Activated CD8-positive, alpha-beta memory T cell treated with anti-CD3 and anti-CD28 coated beads, Interleukin-2, amount 50 U/mL, for 24 hours (primary cell): ENCODE results near the gene WASHC4.
"Not testable (repeated sequence)": the region's sequence is repeated elsewhere in the genome, so short reads cannot be mapped to it uniquely, and the experiment has no call there.

Experiments used
- DNase-seq: peaks from one replicate; pipeline ENCODE4 v3.0.0-alpha.2; 2020; ENCODE audit errors: extremely low read depth

WASHC4 gene

GRCh38 chr12:105162174-105162573, 54.6 kb downstream of the WASHC4 start:
- DNase-seq = no peak

GRCh38 chr12:105164068-105164467, 56.5 kb downstream of the WASHC4 start:
- no peak for DNase-seq

GRCh38 chr12:105166736-105167135, 59.2 kb downstream of the WASHC4 start:
- DNase-seq = no peak

- DNase-seq = no peak
These were observed 59.8 kb downstream of the WASHC4 start for GRCh38 chr12:105167346-105167745.

GRCh38 chr12:105168006-105168405, 60.5 kb downstream of the WASHC4 start:
- no peak for DNase-seq

GRCh38 chr12:105170139-105170538, 62.6 kb downstream of the WASHC4 start:
- DNase-seq = no peak

- DNase-seq = no peak
These were observed 64.3 kb downstream of the WASHC4 start for GRCh38 chr12:105171691-105172436.

GRCh38 chr12:105175397-105175990, 68.0 kb downstream of the WASHC4 start:
- no peak for DNase-seq

- no peak for DNase-seq
These were observed 69.7 kb downstream of the WASHC4 start for GRCh38 chr12:105177208-105177607.

GRCh38 chr12:105179114-105179513, 71.6 kb downstream of the WASHC4 start:
- DNase-seq = not testable (repeated sequence)

- DNase-seq = not testable (repeated sequence)
These were observed 75.9 kb downstream of the WASHC4 start for GRCh38 chr12:105183406-105183805.

GRCh38 chr12:105183976-105184375, 76.4 kb downstream of the WASHC4 start:
- DNase-seq = not testable (repeated sequence)

GRCh38 chr12:105189293-105189692, 81.8 kb downstream of the WASHC4 start:
- DNase-seq = no peak

- DNase-seq = no peak
These were observed 83.0 kb downstream of the WASHC4 start for GRCh38 chr12:105190530-105190929.

GRCh38 chr12:105192624-105193225, 85.2 kb downstream of the WASHC4 start:
- no peak for DNase-seq

- no peak for DNase-seq
These were observed 87.4 kb downstream of the WASHC4 start for GRCh38 chr12:105194947-105195346.

GRCh38 chr12:105196090-105196489, 88.6 kb downstream of the WASHC4 start:
- DNase-seq = no peak

- DNase-seq = no peak
These were observed 91.4 kb downstream of the WASHC4 start for GRCh38 chr12:105198961-105199360.

- no peak for DNase-seq
These were observed 92.9 kb downstream of the WASHC4 start for GRCh38 chr12:105200385-105200784.

GRCh38 chr12:105201299-105201698, 93.8 kb downstream of the WASHC4 start:
- DNase-seq = no peak

GRCh38 chr12:105202202-105202601, 94.7 kb downstream of the WASHC4 start:
- DNase-seq = no peak

GRCh38 chr12:105204127-105204526, 96.6 kb downstream of the WASHC4 start:
- no peak for DNase-seq

GRCh38 chr12:105204916-105205315, 97.4 kb downstream of the WASHC4 start:
- DNase-seq = no peak
